ENCODE data around the gene CADPS.

CADPS gene

GRCh38 chr3:62446337-62446940 lies 428.8 kb downstream of the CADPS start:
- H3K27ac ChIP-seq, result 0 out of 2 replicates have a peak overlapping the region, but pooled peaks have one; percentile 25
- H3K9ac ChIP-seq, result no peak overlapping the region
- no peak for TF ChIP-seq Cebpa-rat (IDR thresholded peaks at IDR 0.05)
- no peak overlapping the region for H3K4me3 ChIP-seq
- no peaks in the 10 kb centered on the region for H3K36me3 ChIP-seq
- peaks cover 12% of the 10 kb centered on the region; the same call in 1 of the 2 replicates for H3K9me3 ChIP-seq
- H3K4me1 ChIP-seq, result peaks cover 25% of the 10 kb centered on the region
- H3K27me3 ChIP-seq, result no peaks in the 10 kb centered on the region
- no peaks in the 10 kb centered on the region for H4K20me1 ChIP-seq
- H3K4me2 ChIP-seq, result peak overlapping the region; percentile 51

GRCh38 chr3:62445275-62445674 lies 429.9 kb downstream of the CADPS start:
- Histone ChIP-seq H3K27ac (peak overlapping the region; percentile 25), H3K4me3 (0 out of 2 replicates have a peak overlapping the region, but pooled peaks have one; percentile 9), H3K4me2 (peak overlapping the region; percentile 51), H3K36me3 (no peaks in the 10 kb centered on the region), H3K27me3 (no peaks in the 10 kb centered on the region), H3K4me1 (peaks cover 25% of the 10 kb centered on the region), H3K9ac (no peak overlapping the region), H4K20me1 (no peaks in the 10 kb centered on the region), H3K9me3 (peaks cover 12% of the 10 kb centered on the region; the same call in 1 of the 2 replicates)
- no peak for TF ChIP-seq Cebpa-rat (IDR thresholded peaks at IDR 0.05)

- Histone ChIP-seq H3K36me3 (no peaks in the 10 kb centered on the region), H3K4me1 (peaks cover 1% of the 10 kb centered on the region), H3K4me3 (no peak overlapping the region), H3K27ac (no peak overlapping the region), H3K4me2 (no peak overlapping the region), H3K9ac (no peak overlapping the region), H3K27me3 (no peaks in the 10 kb centered on the region), H3K9me3 (peaks cover 12% of the 10 kb centered on the region; the same call in 1 of the 2 replicates), H4K20me1 (no peaks in the 10 kb centered on the region)
- no peak for TF ChIP-seq Cebpa-rat (IDR thresholded peaks at IDR 0.05)
Measured at GRCh38 chr3:62439978-62440377, 435.2 kb downstream of the CADPS start.

GRCh38 chr3:62439176-62439813 lies 435.9 kb downstream of the CADPS start:
- Histone ChIP-seq H3K27ac (no peak overlapping the region), H3K36me3 (no peaks in the 10 kb centered on the region), H3K9ac (no peak overlapping the region), H3K4me1 (no peaks in the 10 kb centered on the region), H3K4me2 (no peak overlapping the region), H3K27me3 (no peaks in the 10 kb centered on the region), H3K9me3 (peaks cover 12% of the 10 kb centered on the region; the same call in 1 of the 2 replicates), H3K4me3 (no peak overlapping the region), H4K20me1 (no peaks in the 10 kb centered on the region)
- TF ChIP-seq Cebpa-rat (IDR thresholded peaks at IDR 0.05), result no peak

GRCh38 chr3:62436785-62437184 lies 438.4 kb downstream of the CADPS start:
- Histone ChIP-seq H3K27me3 (no peaks in the 10 kb centered on the region), H4K20me1 (no peaks in the 10 kb centered on the region), H3K4me2 (no peak overlapping the region), H3K27ac (no peak overlapping the region), H3K4me1 (no peaks in the 10 kb centered on the region), H3K36me3 (no peaks in the 10 kb centered on the region), H3K9me3 (no peaks in the 10 kb centered on the region), H3K4me3 (no peak overlapping the region), H3K9ac (no peak overlapping the region)
- TF ChIP-seq Cebpa-rat (IDR thresholded peaks at IDR 0.05), result no peak

- Histone ChIP-seq H3K9me3 (no peaks in the 10 kb centered on the region), H3K4me3 (no peak overlapping the region), H3K4me2 (no peak overlapping the region), H3K4me1 (no peaks in the 10 kb centered on the region), H3K36me3 (no peaks in the 10 kb centered on the region), H4K20me1 (no peaks in the 10 kb centered on the region), H3K27ac (no peak overlapping the region), H3K27me3 (no peaks in the 10 kb centered on the region), H3K9ac (no peak overlapping the region)
- no peak for TF ChIP-seq Cebpa-rat (IDR thresholded peaks at IDR 0.05)
Measured at GRCh38 chr3:62433396-62433795, 441.8 kb downstream of the CADPS start.

- H3K9ac ChIP-seq, result no peak overlapping the region
- H3K36me3 ChIP-seq, result no peaks in the 10 kb centered on the region
- no peaks in the 10 kb centered on the region for H3K27me3 ChIP-seq
- TF ChIP-seq Cebpa-rat (IDR thresholded peaks at IDR 0.05), result no peak
- no peak overlapping the region for H3K4me3 ChIP-seq
- no peak overlapping the region for H3K27ac ChIP-seq
- H3K4me2 ChIP-seq, result peak overlapping the region; percentile 67; the same call in 1 of the 2 replicates
- H3K4me1 ChIP-seq, result peaks cover 44% of the 10 kb centered on the region
- no peaks in the 10 kb centered on the region for H4K20me1 ChIP-seq
- H3K9me3 ChIP-seq, result no peaks in the 10 kb centered on the region
Measured at GRCh38 chr3:62421207-62421606, 454.0 kb downstream of the CADPS start.

GRCh38 chr3:62416144-62416543 lies 459.1 kb downstream of the CADPS start:
- Histone ChIP-seq H3K4me1 (peaks cover 79% of the 10 kb centered on the region), H3K9me3 (peaks cover 5% of the 10 kb centered on the region; the same call in 1 of the 2 replicates), H3K9ac (peak overlapping the region; percentile 68), H4K20me1 (no peaks in the 10 kb centered on the region), H3K36me3 (no peaks in the 10 kb centered on the region), H3K4me2 (peak overlapping the region; percentile 80), H3K4me3 (no peak overlapping the region), H3K27me3 (no peaks in the 10 kb centered on the region), H3K27ac (peak overlapping the region; percentile 93)
- no peak for TF ChIP-seq Cebpa-rat (IDR thresholded peaks at IDR 0.05)

GRCh38 chr3:62415312-62415801 lies 459.9 kb downstream of the CADPS start:
- TF ChIP-seq Cebpa-rat (IDR thresholded peaks at IDR 0.05), result no peak
- H3K4me1 ChIP-seq, result peaks cover 77% of the 10 kb centered on the region
- no peaks in the 10 kb centered on the region for H4K20me1 ChIP-seq
- H3K9ac ChIP-seq, result peak overlapping the region; percentile 68
- H3K4me2 ChIP-seq, result peak overlapping the region; percentile 80
- H3K9me3 ChIP-seq, result peaks cover 5% of the 10 kb centered on the region; the same call in 1 of the 2 replicates
- no peak overlapping the region for H3K4me3 ChIP-seq
- H3K27me3 ChIP-seq, result no peaks in the 10 kb centered on the region
- H3K27ac ChIP-seq, result peak overlapping the region; percentile 93
- H3K36me3 ChIP-seq, result no peaks in the 10 kb centered on the region

GRCh38 chr3:62414786-62415185 lies 460.4 kb downstream of the CADPS start:
- Histone ChIP-seq H4K20me1 (no peaks in the 10 kb centered on the region), H3K9me3 (peaks cover 5% of the 10 kb centered on the region; the same call in 1 of the 2 replicates), H3K27ac (peak overlapping the region; percentile 93), H3K9ac (peak overlapping the region; percentile 68), H3K4me2 (peak overlapping the region; percentile 80), H3K4me3 (no peak overlapping the region), H3K27me3 (no peaks in the 10 kb centered on the region), H3K36me3 (no peaks in the 10 kb centered on the region), H3K4me1 (peaks cover 72% of the 10 kb centered on the region)
- TF ChIP-seq Cebpa-rat (IDR thresholded peaks at IDR 0.05), result no peak
